Measurements from ENCODE around the gene ZNF232. TPM values are rescaled to one million over a fixed set of nuclear protein-coding genes. Genes with fewer than 3 reads are reported as not detected.
"Not testable (repeated sequence)": the region's sequence is repeated elsewhere in the genome, so short reads cannot be mapped to it uniquely, and the experiment has no call there.

The ZNF232 gene
- total RNA-seq, 2 experiments from 2014 or later, result 9.1 to 9.5 TPM

- DNase-seq, result no peak
- Mint-ChIP-seq H3K36me3 (ENCODE audit: low read depth) (no peaks in the 10 kb centered on the region), H3K27ac (no peak overlapping the region), H3K4me3 (no peak overlapping the region), H3K4me1 (ENCODE audit: low read depth) (peaks cover 4% of the 10 kb centered on the region), H3K9me3 (no peaks in the 10 kb centered on the region), H3K27me3 (ENCODE audit: low read depth) (peaks cover 24% of the 10 kb centered on the region)
- intact Hi-C loops (cut with micrococcal nuclease), result no loop called here
- CTCF ChIA-PET, result no interaction called here
Measured at GRCh38 chr17:5126719-5127488, 15.2 kb upstream of the ZNF232 start.

- H3K9me3 Mint-ChIP-seq; H3K4me3 Mint-ChIP-seq; H3K36me3 Mint-ChIP-seq (ENCODE audit: low read depth); intact Hi-C loops (cut with micrococcal nuclease); H3K27ac Mint-ChIP-seq; DNase-seq; CTCF ChIA-PET; H3K4me1 Mint-ChIP-seq (ENCODE audit: low read depth): not testable (repeated sequence)
- peaks cover 34% of the 10 kb centered on the region for H3K27me3 Mint-ChIP-seq (ENCODE audit: low read depth)
Measured at GRCh38 chr17:5124896-5125295, 13.2 kb upstream of the ZNF232 start.

- DNase-seq; H3K4me3 Mint-ChIP-seq; H3K4me1 Mint-ChIP-seq (ENCODE audit: low read depth); intact Hi-C loops (cut with micrococcal nuclease); H3K9me3 Mint-ChIP-seq; H3K27ac Mint-ChIP-seq; H3K36me3 Mint-ChIP-seq (ENCODE audit: low read depth); CTCF ChIA-PET: not testable (repeated sequence)
- H3K27me3 Mint-ChIP-seq (ENCODE audit: low read depth), result peaks cover 34% of the 10 kb centered on the region
Measured at GRCh38 chr17:5124125-5124760, 12.6 kb upstream of the ZNF232 start.

GRCh38 chr17:5123343-5124124, 11.9 kb upstream of the ZNF232 start:
- no peaks in the 10 kb centered on the region for H3K36me3 Mint-ChIP-seq (ENCODE audit: low read depth)
- H3K27ac Mint-ChIP-seq, result no peak overlapping the region
- H3K4me1 Mint-ChIP-seq (ENCODE audit: low read depth), result peaks cover 4% of the 10 kb centered on the region
- intact Hi-C loops (cut with micrococcal nuclease), result no loop called here
- H3K9me3 Mint-ChIP-seq, result no peaks in the 10 kb centered on the region
- CTCF ChIA-PET, result no interaction called here
- peaks cover 34% of the 10 kb centered on the region for H3K27me3 Mint-ChIP-seq (ENCODE audit: low read depth)
- DNase-seq, result no peak
- H3K4me3 Mint-ChIP-seq, result no peak overlapping the region

GRCh38 chr17:5122586-5123342, 11.1 kb upstream of the ZNF232 start:
- H3K9me3 Mint-ChIP-seq, result no peaks in the 10 kb centered on the region
- intact Hi-C loops (cut with micrococcal nuclease), result no loop called here
- CTCF ChIA-PET, result no interaction called here
- no peak overlapping the region for H3K27ac Mint-ChIP-seq
- peak overlapping the region; percentile 28 for H3K4me3 Mint-ChIP-seq
- peaks cover 35% of the 10 kb centered on the region for H3K27me3 Mint-ChIP-seq (ENCODE audit: low read depth)
- H3K36me3 Mint-ChIP-seq (ENCODE audit: low read depth), result no peaks in the 10 kb centered on the region
- peak; percentile 17 for DNase-seq
- H3K4me1 Mint-ChIP-seq (ENCODE audit: low read depth), result peaks cover 4% of the 10 kb centered on the region

- not testable (repeated sequence) for H3K4me3 Mint-ChIP-seq
- H3K27me3 Mint-ChIP-seq (ENCODE audit: low read depth), result peaks cover 32% of the 10 kb centered on the region
Measured at GRCh38 chr17:5122056-5122455, 10.4 kb upstream of the ZNF232 start.

GRCh38 chr17:5121186-5121841, 9.6 kb upstream of the ZNF232 start:
- H3K4me3 Mint-ChIP-seq, result no peak overlapping the region
- CTCF ChIA-PET, result no interaction called here
- H3K9me3 Mint-ChIP-seq, result no peaks in the 10 kb centered on the region
- DNase-seq, result no peak
- intact Hi-C loops (cut with micrococcal nuclease), result no loop called here
- H3K4me1 Mint-ChIP-seq (ENCODE audit: low read depth), result peaks cover 4% of the 10 kb centered on the region
- no peak overlapping the region for H3K27ac Mint-ChIP-seq
- no peaks in the 10 kb centered on the region for H3K36me3 Mint-ChIP-seq (ENCODE audit: low read depth)
- H3K27me3 Mint-ChIP-seq (ENCODE audit: low read depth), result peaks cover 39% of the 10 kb centered on the region

More at GRCh38 chr17:5122056-5122455, 10.4 kb upstream of the ZNF232 start:
- DNase-seq; CTCF ChIA-PET; H3K36me3 Mint-ChIP-seq (ENCODE audit: low read depth); H3K4me1 Mint-ChIP-seq (ENCODE audit: low read depth); H3K27ac Mint-ChIP-seq; intact Hi-C loops (cut with micrococcal nuclease); H3K9me3 Mint-ChIP-seq: not testable (repeated sequence)

- H3K9me3 Mint-ChIP-seq; H3K27ac Mint-ChIP-seq; intact Hi-C loops (cut with micrococcal nuclease); DNase-seq; H3K36me3 Mint-ChIP-seq (ENCODE audit: low read depth); CTCF ChIA-PET; H3K4me3 Mint-ChIP-seq; H3K4me1 Mint-ChIP-seq (ENCODE audit: low read depth): not testable (repeated sequence)
- peaks cover 43% of the 10 kb centered on the region for H3K27me3 Mint-ChIP-seq (ENCODE audit: low read depth)
Measured at GRCh38 chr17:5120436-5121185, 8.9 kb upstream of the ZNF232 start.

GRCh38 chr17:5120036-5120435, 8.4 kb upstream of the ZNF232 start:
- Mint-ChIP-seq H3K27ac (no peak overlapping the region), H3K36me3 (ENCODE audit: low read depth) (no peaks in the 10 kb centered on the region), H3K9me3 (no peaks in the 10 kb centered on the region), H3K4me1 (ENCODE audit: low read depth) (peaks cover 4% of the 10 kb centered on the region), H3K27me3 (ENCODE audit: low read depth) (peaks cover 47% of the 10 kb centered on the region), H3K4me3 (no peak overlapping the region)
- CTCF ChIA-PET, result no interaction called here
- DNase-seq, result no peak
- intact Hi-C loops (cut with micrococcal nuclease), result no loop called here

GRCh38 chr17:5118219-5118618, 6.5 kb upstream of the ZNF232 start:
- Mint-ChIP-seq H3K4me1 (ENCODE audit: low read depth) (peaks cover 2% of the 10 kb centered on the region), H3K4me3 (no peak overlapping the region), H3K36me3 (ENCODE audit: low read depth) (peaks cover 13% of the 10 kb centered on the region), H3K9me3 (no peaks in the 10 kb centered on the region), H3K27me3 (ENCODE audit: low read depth) (peaks cover 40% of the 10 kb centered on the region), H3K27ac (no peak overlapping the region)
- intact Hi-C loops (cut with micrococcal nuclease), result no loop called here
- CTCF ChIA-PET, result interaction anchor here (1.2 kb wide), 1 partner anchor 138 kb away, joined by 3 read pairs; no protein-coding TSS in a partner anchor
- no peak for DNase-seq
